Keratinocyte (primary cell): Measurements from ENCODE around the gene GRK6. TPM values are rescaled to one million over a fixed set of nuclear protein-coding genes. Genes with fewer than 3 reads are reported as not detected.
A peak's percentile ranks its signal among the peaks of the same experiment; 100 is the strongest.

ENCODE experiments used
- DNase-seq: peaks from one replicate; pipeline ENCODE4 v3.0.0-alpha.2; 2011; ENCODE audit warnings: low read depth, missing footprints, low spot score
- FAIRE-seq: peaks from 2 replicates; lab custom pipeline; 2011; peaks lifted over from hg19 to GRCh38; lab: Jason Lieb, UNC
- H2AFZ ChIP-seq: 2 replicates; pipeline ENCODE4 v1.6.0; 2012; ENCODE audit warnings: low read length, control low read depth, inconsistent platforms; ENCODE audit not compliant: control insufficient read depth
- H3K27ac ChIP-seq: 2 replicates; pipeline ENCODE4 v1.5.1; 2011; ENCODE audit warnings: low read length; ENCODE audit not compliant: control insufficient read depth, insufficient read depth
- H3K27me3 ChIP-seq: 3 replicates; pipeline ENCODE4 v1.6.0; 2011; ENCODE audit warnings: low read length; ENCODE audit not compliant: control insufficient read depth, insufficient read depth; ENCODE audit errors: extremely low read depth
- H3K36me3 ChIP-seq, 2 experiments: 2 replicates in 1 of 2; 3 replicates in 1 of 2; pipeline ENCODE4 v1.5.1; 2011; ENCODE audit warnings: low read length in 2 of 2, mild to moderate bottlenecking in 1 of 2; ENCODE audit not compliant: control insufficient read depth in 2 of 2, insufficient read depth in 2 of 2; ENCODE audit errors: extremely low read depth in 1 of 2
- H3K4me1 ChIP-seq: 3 replicates; pipeline ENCODE4 v1.5.1; 2011; ENCODE audit warnings: low read length; ENCODE audit not compliant: control insufficient read depth, insufficient read depth; ENCODE audit errors: extremely low read depth
- H3K4me2 ChIP-seq: 3 replicates; pipeline ENCODE4 v1.6.0; 2011; ENCODE audit warnings: low read depth, low read length; ENCODE audit not compliant: control insufficient read depth, insufficient read depth; ENCODE audit errors: extremely low read depth
- H3K4me3 ChIP-seq, 3 experiments: fragments of 200-600 bp in 1 of 3; sonication (generic) in 1 of 3; 2 replicates in 2 of 3; 3 replicates in 1 of 3; pipeline ENCODE4 v1.5.1; 2011 to 2016; ENCODE audit warnings: low read length in 3 of 3, mild to moderate bottlenecking in 3 of 3, control low read depth in 2 of 3, inconsistent platforms in 1 of 3, low read depth in 1 of 3, mixed read lengths in 1 of 3, mixed run types in 1 of 3, moderate library complexity in 1 of 3; ENCODE audit not compliant: control insufficient read depth in 2 of 3, insufficient read depth in 2 of 3; ENCODE audit errors: extremely low read depth in 1 of 3
- H3K79me2 ChIP-seq: 2 replicates; pipeline ENCODE4 v1.6.0; 2012; ENCODE audit warnings: low read length; ENCODE audit not compliant: control insufficient read depth, insufficient read depth
- H3K9ac ChIP-seq: 3 replicates; pipeline ENCODE4 v1.6.0; 2011; ENCODE audit warnings: low read length; ENCODE audit not compliant: control insufficient read depth, insufficient read depth; ENCODE audit errors: extremely low read depth
- H3K9me1 ChIP-seq: 3 replicates; pipeline ENCODE4 v1.6.0; 2011; ENCODE audit warnings: low read length; ENCODE audit not compliant: control insufficient read depth, insufficient read depth; ENCODE audit errors: extremely low read depth
- H3K9me3 ChIP-seq: 2 replicates; pipeline ENCODE4 v1.5.1; 2012; ENCODE audit warnings: low read depth, low read length; ENCODE audit not compliant: control insufficient read depth
- H4K20me1 ChIP-seq: 3 replicates; pipeline ENCODE4 v1.6.0; 2011; ENCODE audit warnings: low read length; ENCODE audit not compliant: control insufficient read depth, insufficient read depth; ENCODE audit errors: extremely low read depth
- EZH2 ChIP-seq: IDR thresholded peaks from one replicate; pipeline ENCODE4 v1.6.1; 2012; ENCODE audit warnings: inconsistent platforms, mild to moderate bottlenecking, low read length, moderate library complexity
- dilution Hi-C: fragments of 300-500 bp; cut with MboI; formaldehyde crosslinking; loops from one replicate; pipeline ENCODE4 v1.7.0; 2020; ENCODE audit warnings: low sequenced_read_pairs; ENCODE audit not compliant: extremely low pct_ligation_motif_present
- polyA plus RNA-seq, 5 experiments: library from polyadenylated mRNA; depleted of rRNA in 3 of 5; stranded (reverse) in 3 of 5; stranded (forward) in 1 of 5; unstranded in 1 of 5; fragments of >200 nt; gene quantifications; 1 replicate in 1 of 5; 2 replicates in 3 of 5; 3 replicates in 1 of 5; pipeline versions ENCODE4 v1.2.1 to v1.2.3, GENCODE V29; 2011 to 2012; ENCODE audit warnings: missing spikeins in 2 of 5, low read depth in 1 of 5, low replicate concordance in 1 of 5
- TF ChIP-seq, protein P1 (sequence below), 3 experiments: IDR thresholded peaks in 1 of 3; conservative IDR thresholded peaks in 1 of 3; optimal IDR thresholded peaks in 1 of 3; 2 replicates in 2 of 3; 3 replicates in 1 of 3; pipeline versions ENCODE3 to v1.5.1; 2011; ENCODE audit warnings: low read length in 3 of 3, mild to moderate bottlenecking in 3 of 3, moderate library complexity in 2 of 3, control low read depth in 1 of 3, inconsistent platforms in 1 of 3; ENCODE audit not compliant: insufficient read depth in 2 of 3; ENCODE audit errors: extremely low read depth in 1 of 3

Gene GRK6
- polyA plus RNA-seq, 1 donor (not counting 4 experiments of a cell fraction or from before 2014, with no cell fraction given) = 29.9 TPM

DNA sequence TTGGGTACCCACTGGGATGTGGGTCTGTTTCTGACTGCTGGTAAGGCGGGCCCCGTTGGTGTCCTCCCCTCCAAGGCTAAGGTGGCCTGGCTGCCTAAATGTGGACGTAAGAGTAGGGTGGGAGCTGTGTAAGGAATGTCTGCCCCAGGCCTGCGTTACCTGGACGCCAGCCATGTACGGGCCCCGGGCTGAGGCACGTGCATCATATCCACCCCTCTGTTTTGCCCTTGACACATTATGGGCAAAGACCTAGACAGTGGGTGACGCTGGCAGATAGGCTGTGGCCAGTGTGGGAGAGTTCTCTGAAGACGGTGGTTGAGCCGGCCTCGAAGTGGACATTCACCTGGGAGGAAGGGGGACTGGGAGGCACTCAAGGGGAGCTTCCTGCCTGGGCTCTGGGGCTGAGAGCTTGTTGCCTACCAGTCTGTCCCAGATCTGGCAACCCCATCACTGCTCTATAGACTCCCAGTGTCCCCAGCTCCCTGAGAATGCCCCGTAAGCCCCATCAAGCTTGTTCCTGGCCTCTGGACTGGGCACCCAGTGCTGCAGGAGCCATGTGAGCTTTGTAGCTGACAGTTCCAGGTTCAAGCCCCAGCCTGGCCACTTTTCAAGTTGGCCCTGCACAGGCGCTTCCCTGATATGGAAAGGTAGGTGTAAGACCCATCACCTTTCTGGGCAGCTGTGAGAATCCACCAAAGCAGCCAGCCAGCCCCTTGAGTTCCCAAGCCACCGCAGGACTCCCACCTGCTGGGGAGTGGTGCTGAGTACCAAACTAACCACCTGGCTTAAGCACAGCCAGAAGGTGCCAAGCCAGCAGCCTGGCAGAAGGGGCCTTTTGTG is 16.9 kb downstream of the GRK6 start:
- H3K27ac ChIP-seq = peak overlapping the region; percentile 20

DNA sequence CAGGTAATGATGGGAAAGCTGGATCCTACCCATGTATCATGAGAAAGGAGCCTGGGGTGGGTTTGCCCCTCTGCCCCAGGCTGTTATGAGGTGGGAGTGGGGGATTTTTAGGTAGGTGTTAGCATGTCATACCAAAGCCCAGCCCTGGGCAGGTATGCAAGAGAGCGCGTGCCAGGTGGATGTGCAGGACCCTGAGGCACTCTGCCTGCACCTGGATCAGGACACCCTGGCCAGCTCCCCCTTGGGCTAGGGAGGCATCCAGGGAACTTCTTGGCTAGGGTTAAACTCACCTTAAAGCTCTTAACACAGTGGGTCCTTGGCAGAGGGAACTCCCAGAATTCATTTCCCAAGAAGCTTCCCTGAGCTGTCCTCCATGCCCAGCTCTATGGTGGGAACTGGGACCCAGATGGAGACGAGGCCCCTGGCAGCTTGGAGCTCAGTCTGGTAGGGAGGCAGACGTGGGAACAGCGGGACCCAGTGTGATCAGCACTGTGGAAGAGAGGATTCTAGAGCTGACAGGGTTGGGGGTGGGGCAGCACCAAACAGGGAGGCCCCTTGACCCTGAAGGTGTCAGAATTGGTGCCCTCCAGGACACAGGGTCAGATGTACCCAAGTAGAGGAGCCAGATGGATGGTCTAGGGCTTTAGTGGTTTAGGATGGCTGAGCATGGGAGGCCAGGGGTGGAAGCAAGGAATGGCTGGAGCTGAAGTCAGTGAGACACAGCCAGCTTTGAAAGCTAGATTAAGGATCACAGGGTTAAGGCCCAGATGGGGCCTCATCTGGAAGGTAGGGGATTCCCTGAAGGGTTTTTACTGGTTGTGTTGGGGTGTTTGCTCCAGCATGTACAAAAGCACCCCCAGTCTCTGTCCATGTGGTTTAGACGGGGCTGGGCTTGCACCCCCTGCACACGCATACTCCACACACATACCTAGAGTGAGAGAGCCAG is 17.9 kb downstream of the GRK6 start:
- Histone ChIP-seq H3K79me2 (no peaks in the 10 kb centered on the region), H3K9ac (no peak overlapping the region), H3K4me2 (no peak overlapping the region), H2AFZ (no peak overlapping the region), H3K4me1 (peaks cover 46% of the 10 kb centered on the region), H4K20me1 (no peaks in the 10 kb centered on the region), H3K9me1 (no peaks in the 10 kb centered on the region), H3K4me3 (no peak overlapping the region), H3K27ac (peak overlapping the region; percentile 24), H3K36me3 (peaks cover 2 to 3% of the 10 kb centered on the region in 2 experiments), H3K27me3 (no peaks in the 10 kb centered on the region), H3K9me3 (no peaks in the 10 kb centered on the region)
- FAIRE-seq (peak; percentile 58), DNase-seq (no peak)
- no peak for TF ChIP-seq EZH2
- TF ChIP-seq, protein P1, sequence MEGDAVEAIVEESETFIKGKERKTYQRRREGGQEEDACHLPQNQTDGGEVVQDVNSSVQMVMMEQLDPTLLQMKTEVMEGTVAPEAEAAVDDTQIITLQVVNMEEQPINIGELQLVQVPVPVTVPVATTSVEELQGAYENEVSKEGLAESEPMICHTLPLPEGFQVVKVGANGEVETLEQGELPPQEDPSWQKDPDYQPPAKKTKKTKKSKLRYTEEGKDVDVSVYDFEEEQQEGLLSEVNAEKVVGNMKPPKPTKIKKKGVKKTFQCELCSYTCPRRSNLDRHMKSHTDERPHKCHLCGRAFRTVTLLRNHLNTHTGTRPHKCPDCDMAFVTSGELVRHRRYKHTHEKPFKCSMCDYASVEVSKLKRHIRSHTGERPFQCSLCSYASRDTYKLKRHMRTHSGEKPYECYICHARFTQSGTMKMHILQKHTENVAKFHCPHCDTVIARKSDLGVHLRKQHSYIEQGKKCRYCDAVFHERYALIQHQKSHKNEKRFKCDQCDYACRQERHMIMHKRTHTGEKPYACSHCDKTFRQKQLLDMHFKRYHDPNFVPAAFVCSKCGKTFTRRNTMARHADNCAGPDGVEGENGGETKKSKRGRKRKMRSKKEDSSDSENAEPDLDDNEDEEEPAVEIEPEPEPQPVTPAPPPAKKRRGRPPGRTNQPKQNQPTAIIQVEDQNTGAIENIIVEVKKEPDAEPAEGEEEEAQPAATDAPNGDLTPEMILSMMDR (optimal IDR thresholded peaks at IDR 0.05 in 1 of 3, IDR thresholded peaks at IDR 0.05 in 1 of 3, conservative IDR thresholded peaks at IDR 0.05 in 1 of 3; ENCODE audit: extremely low read depth in 1 of 3, insufficient read depth in 2 of 3, low read length in 3 of 3) = no peak
- dilution Hi-C loops = no loop called here

More for the DNA sequence above, 16.9 kb downstream of the GRK6 start:
- TF ChIP-seq, protein P1 (optimal IDR thresholded peaks at IDR 0.05 in 1 of 3, IDR thresholded peaks at IDR 0.05 in 1 of 3, conservative IDR thresholded peaks at IDR 0.05 in 1 of 3; ENCODE audit: extremely low read depth in 1 of 3, insufficient read depth in 2 of 3, low read length in 3 of 3) = no peak
- no peak for TF ChIP-seq EZH2
- H3K27me3 ChIP-seq = no peaks in the 10 kb centered on the region
- H3K4me3 ChIP-seq = no peak overlapping the region
- H3K4me1 ChIP-seq = peaks cover 42% of the 10 kb centered on the region
- dilution Hi-C loops = no loop called here
- H3K4me2 ChIP-seq = no peak overlapping the region
- H3K9ac ChIP-seq = no peak overlapping the region
- no peaks in the 10 kb centered on the region for H4K20me1 ChIP-seq
- H2AFZ ChIP-seq = no peak overlapping the region
- H3K79me2 ChIP-seq = no peaks in the 10 kb centered on the region
- DNase-seq (no peak), FAIRE-seq (no peak)
- peaks cover 2 to 10% of the 10 kb centered on the region in 2 experiments for H3K36me3 ChIP-seq
- H3K9me1 ChIP-seq = no peaks in the 10 kb centered on the region
- no peaks in the 10 kb centered on the region for H3K9me3 ChIP-seq
